ENCODE results near the gene APOL5. TPM values are rescaled to one million over a fixed set of nuclear protein-coding genes. Genes with fewer than 3 reads are reported as not detected.

APOL5 gene
- total RNA-seq, 4 donors from 2014 or later, result 4.2 TPM; not detected in 3

DNA sequence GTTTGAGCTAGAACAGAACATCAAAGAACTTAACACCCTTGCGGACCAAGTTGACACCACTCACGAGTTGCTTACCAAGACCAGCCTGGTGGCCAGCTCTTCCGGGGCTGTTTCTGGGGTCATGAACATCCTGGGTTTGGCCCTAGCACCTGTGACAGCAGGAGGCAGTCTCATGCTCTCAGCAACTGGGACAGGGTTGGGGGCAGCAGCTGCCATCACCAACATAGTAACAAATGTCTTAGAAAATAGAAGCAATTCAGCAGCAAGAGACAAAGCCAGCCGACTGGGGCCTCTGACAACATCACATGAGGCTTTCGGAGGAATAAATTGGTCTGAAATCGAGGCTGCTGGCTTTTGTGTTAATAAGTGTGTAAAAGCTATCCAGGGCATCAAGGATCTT, 8.7 kb downstream of the APOL5 start:
- Histone ChIP-seq H3K36me3 (no peaks in the 10 kb centered on the region), H3K9me3 (no peaks in the 10 kb centered on the region), H3K4me1 (no peaks in the 10 kb centered on the region), H3K27ac (no peak overlapping the region), H3K4me3 (no peak overlapping the region), H3K27me3 (no peaks in the 10 kb centered on the region)
- 86 to 90% methylated on average over 6 of the region's 6 CpGs for WGBS, 2 donors
- no peak for DNase-seq (ENCODE audit: low spot score in 2 of 2)
- TF ChIP-seq EP300 (IDR thresholded peaks at IDR 0.05) (no peak), POLR2A (IDR thresholded peaks at IDR 0.05) (no peak), CTCF (IDR thresholded peaks at IDR 0.05) (no peak)

DNA sequence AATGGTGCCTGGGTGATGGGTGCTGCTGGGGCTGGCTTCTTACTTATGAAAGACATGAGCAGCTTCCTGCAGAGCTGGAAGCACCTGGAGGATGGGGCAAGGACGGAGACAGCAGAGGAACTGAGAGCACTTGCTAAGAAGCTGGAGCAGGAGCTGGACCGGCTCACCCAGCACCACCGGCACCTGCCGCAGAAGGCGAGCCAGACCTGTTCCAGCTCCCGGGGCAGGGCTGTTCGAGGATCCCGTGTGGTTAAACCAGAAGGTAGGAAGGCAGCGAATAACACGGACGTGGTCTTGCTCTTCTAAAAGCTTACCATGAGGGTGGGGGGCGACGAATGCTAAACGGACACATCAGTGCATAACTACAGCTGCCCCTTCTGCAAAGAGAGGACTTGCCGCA, 9.3 kb downstream of the APOL5 start:
- WGBS, 2 donors, result 87 to 92% methylated on average over 15 of the region's 15 CpGs
- H3K4me1 ChIP-seq, result no peaks in the 10 kb centered on the region
- H3K36me3 ChIP-seq, result no peaks in the 10 kb centered on the region
- no peak overlapping the region for H3K27ac ChIP-seq
- no peaks in the 10 kb centered on the region for H3K9me3 ChIP-seq
- no peaks in the 10 kb centered on the region for H3K27me3 ChIP-seq
- no peak overlapping the region for H3K4me3 ChIP-seq
- no peak for TF ChIP-seq CTCF (IDR thresholded peaks at IDR 0.05)
- no peak for TF ChIP-seq POLR2A (IDR thresholded peaks at IDR 0.05)
- no peak for TF ChIP-seq EP300 (IDR thresholded peaks at IDR 0.05)
- DNase-seq (ENCODE audit: low spot score in 2 of 2), result no peak

- TF ChIP-seq CTCF (IDR thresholded peaks at IDR 0.05) (no peak), EP300 (IDR thresholded peaks at IDR 0.05) (no peak), POLR2A (IDR thresholded peaks at IDR 0.05) (no peak)
- Histone ChIP-seq H3K4me1 (no peaks in the 10 kb centered on the region), H3K36me3 (no peaks in the 10 kb centered on the region), H3K27ac (no peak overlapping the region), H3K4me3 (no peak overlapping the region), H3K27me3 (no peaks in the 10 kb centered on the region), H3K9me3 (no peaks in the 10 kb centered on the region)
- DNase-seq (ENCODE audit: low spot score in 2 of 2), result no peak
- WGBS, 2 donors, result 87 to 90% methylated on average over 11 of the region's 11 CpGs
Observed at GRCh38 chr22:35727436-35727835, 9.8 kb downstream of the APOL5 start.

DNA sequence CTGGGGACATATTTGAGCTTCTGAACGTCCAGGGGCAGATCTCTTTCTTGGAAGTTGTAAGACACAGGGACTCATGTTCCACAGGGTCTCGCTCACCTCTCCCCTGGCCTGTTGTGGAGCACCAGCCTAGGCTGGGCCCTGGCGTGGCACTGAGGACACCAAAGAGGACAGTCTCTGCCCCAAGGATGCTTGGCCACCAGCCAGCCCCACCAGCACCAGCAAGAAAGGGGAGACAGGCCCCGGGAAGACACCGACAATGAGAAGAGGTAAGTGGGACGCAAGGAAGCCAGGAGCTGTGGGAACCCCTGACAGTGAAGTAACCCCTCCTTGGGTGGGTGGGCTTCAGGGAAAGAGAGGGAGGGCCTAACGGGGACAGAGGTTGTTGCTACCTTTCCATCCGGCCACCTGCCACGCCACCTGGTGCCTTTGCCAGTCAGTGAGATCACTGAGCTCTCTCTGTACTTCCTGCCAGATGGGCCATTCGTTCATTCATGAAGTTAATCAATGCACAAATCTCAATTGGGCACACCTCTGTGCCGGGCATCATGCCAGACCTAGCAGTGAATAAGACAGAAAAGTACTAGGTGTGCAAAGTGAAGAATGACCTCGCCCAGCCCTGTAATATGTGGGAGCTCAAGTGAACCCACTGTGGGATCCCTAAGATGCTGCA, 11.1 kb downstream of the APOL5 start:
- DNase-seq (ENCODE audit: low spot score in 2 of 2), result no peak
- H3K4me1 ChIP-seq, result peaks cover 0 to 5% (median 0%) of the 10 kb centered on the region in 4 donors
- no peak overlapping the region for H3K4me3 ChIP-seq
- no peaks in the 10 kb centered on the region for H3K27me3 ChIP-seq
- WGBS, 2 donors, result 85 to 92% methylated on average over 12 of the region's 12 CpGs
- H3K27ac ChIP-seq, result no peak overlapping the region
- no peaks in the 10 kb centered on the region for H3K36me3 ChIP-seq
- TF ChIP-seq EP300 (IDR thresholded peaks at IDR 0.05) (no peak), POLR2A (IDR thresholded peaks at IDR 0.05) (no peak), CTCF (IDR thresholded peaks at IDR 0.05) (no peak)
- H3K9me3 ChIP-seq, result no peaks in the 10 kb centered on the region

- Histone ChIP-seq H3K4me3 (no peak overlapping the region), H3K27ac (no peak overlapping the region), H3K4me1 (peaks cover 0 to 8% (median 0%) of the 10 kb centered on the region in 4 donors), H3K9me3 (no peaks in the 10 kb centered on the region), H3K36me3 (no peaks in the 10 kb centered on the region), H3K27me3 (no peaks in the 10 kb centered on the region)
- 90 to 96% methylated on average over 2 of the region's 2 CpGs for WGBS, 2 donors
- no peak for TF ChIP-seq POLR2A (IDR thresholded peaks at IDR 0.05)
- no peak for TF ChIP-seq EP300 (IDR thresholded peaks at IDR 0.05)
- TF ChIP-seq CTCF (IDR thresholded peaks at IDR 0.05), result no peak
- no peak for DNase-seq (ENCODE audit: low spot score in 2 of 2)
Observed at GRCh38 chr22:35729309-35729698, 11.6 kb downstream of the APOL5 start.
